Stomach (tissue), 4 donors: ENCODE measurements around the gene TTC39C.
A peak's percentile ranks its signal among the peaks of the same experiment; 100 is the strongest.

ENCODE experiments used
- EP300 ChIP-seq: sonication (generic); formaldehyde crosslinking; IDR thresholded peaks from one replicate; pipeline ENCODE4 v1.6.1; 2017; ENCODE audit warnings: antibody characterized with exemption
- POLR2A ChIP-seq, 4 donors: fragments of 450-650 bp; IDR thresholded peaks; one replicate each; pipeline ENCODE4 v1.6.1; 2016; ENCODE audit warnings: antibody characterized with exemption in 4 of 4, control low read depth in 2 of 4, mild to moderate bottlenecking in 1 of 4, moderate library complexity in 1 of 4
- POLR2AphosphoS5 ChIP-seq, 3 donors: sonication (generic); formaldehyde crosslinking; IDR thresholded peaks; one replicate each; pipeline ENCODE4 v1.6.1; 2016; ENCODE audit warnings: antibody characterized with exemption in 3 of 3
- TF ChIP-seq, protein P1 (sequence below), 7 experiments: fragments of 450-650 bp in 4 of 7; fragments of 200-600 bp in 3 of 7; sonication (generic) in 3 of 7; IDR thresholded peaks; one replicate each; pipeline ENCODE4 v1.5.1; 2016 to 2019; ENCODE audit warnings: antibody characterized with exemption in 7 of 7, control low read depth in 2 of 7, mild to moderate bottlenecking in 1 of 7

- TF ChIP-seq, protein P1, sequence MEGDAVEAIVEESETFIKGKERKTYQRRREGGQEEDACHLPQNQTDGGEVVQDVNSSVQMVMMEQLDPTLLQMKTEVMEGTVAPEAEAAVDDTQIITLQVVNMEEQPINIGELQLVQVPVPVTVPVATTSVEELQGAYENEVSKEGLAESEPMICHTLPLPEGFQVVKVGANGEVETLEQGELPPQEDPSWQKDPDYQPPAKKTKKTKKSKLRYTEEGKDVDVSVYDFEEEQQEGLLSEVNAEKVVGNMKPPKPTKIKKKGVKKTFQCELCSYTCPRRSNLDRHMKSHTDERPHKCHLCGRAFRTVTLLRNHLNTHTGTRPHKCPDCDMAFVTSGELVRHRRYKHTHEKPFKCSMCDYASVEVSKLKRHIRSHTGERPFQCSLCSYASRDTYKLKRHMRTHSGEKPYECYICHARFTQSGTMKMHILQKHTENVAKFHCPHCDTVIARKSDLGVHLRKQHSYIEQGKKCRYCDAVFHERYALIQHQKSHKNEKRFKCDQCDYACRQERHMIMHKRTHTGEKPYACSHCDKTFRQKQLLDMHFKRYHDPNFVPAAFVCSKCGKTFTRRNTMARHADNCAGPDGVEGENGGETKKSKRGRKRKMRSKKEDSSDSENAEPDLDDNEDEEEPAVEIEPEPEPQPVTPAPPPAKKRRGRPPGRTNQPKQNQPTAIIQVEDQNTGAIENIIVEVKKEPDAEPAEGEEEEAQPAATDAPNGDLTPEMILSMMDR (IDR thresholded peaks at IDR 0.05): no peak
- TF ChIP-seq POLR2A (IDR thresholded peaks at IDR 0.05) (peak in 1 of 4 donors; percentile 18), EP300 (no peak), POLR2AphosphoS5 (IDR thresholded peaks at IDR 0.05) (peak in 2 of 3 donors; percentile 56 to 72)
Measured at GRCh38 chr18:24138789-24139616, 124.4 kb downstream of the TTC39C start, which contains the start of gene CABYR.
